GM19395 (cell line): ENCODE data around the gene GRIK3.

ENCODE experiments used
- ATAC-seq: cut with Tn5 transposase; IDR thresholded peaks from one replicate; pipeline ENCODE4 v1.9.1; 2021; ENCODE audit warnings: mild to moderate bottlenecking, moderate library complexity; ENCODE audit not compliant: unreplicated experiment

The GRIK3 gene

GRCh38 chr1:36751525-36751924 lies 282.8 kb downstream of the GRIK3 start:
- ATAC-seq: no peak

- no peak for ATAC-seq
Observed at GRCh38 chr1:36748466-36748865, 285.8 kb downstream of the GRIK3 start.
